Hepatocyte (in vitro differentiated cells): ENCODE measurements around the gene SEPTIN5.

Experiments
- CTCF ChIP-seq: fragments of 200-600 bp; sonication (generic); IDR thresholded peaks from 2 replicates; pipeline ENCODE4 v1.5.1; 2016; ENCODE audit warnings: antibody characterized with exemption, mild to moderate bottlenecking; ENCODE audit not compliant: poor library complexity
- EZH2phosphoT487 ChIP-seq: fragments of 200-600 bp; sonication (generic); IDR thresholded peaks from one replicate; pipeline ENCODE4 v1.6.1; 2018; ENCODE audit warnings: antibody characterized with exemption, mild to moderate bottlenecking, low read depth, moderate library complexity; ENCODE audit not compliant: unreplicated experiment, severe bottlenecking

DNA sequence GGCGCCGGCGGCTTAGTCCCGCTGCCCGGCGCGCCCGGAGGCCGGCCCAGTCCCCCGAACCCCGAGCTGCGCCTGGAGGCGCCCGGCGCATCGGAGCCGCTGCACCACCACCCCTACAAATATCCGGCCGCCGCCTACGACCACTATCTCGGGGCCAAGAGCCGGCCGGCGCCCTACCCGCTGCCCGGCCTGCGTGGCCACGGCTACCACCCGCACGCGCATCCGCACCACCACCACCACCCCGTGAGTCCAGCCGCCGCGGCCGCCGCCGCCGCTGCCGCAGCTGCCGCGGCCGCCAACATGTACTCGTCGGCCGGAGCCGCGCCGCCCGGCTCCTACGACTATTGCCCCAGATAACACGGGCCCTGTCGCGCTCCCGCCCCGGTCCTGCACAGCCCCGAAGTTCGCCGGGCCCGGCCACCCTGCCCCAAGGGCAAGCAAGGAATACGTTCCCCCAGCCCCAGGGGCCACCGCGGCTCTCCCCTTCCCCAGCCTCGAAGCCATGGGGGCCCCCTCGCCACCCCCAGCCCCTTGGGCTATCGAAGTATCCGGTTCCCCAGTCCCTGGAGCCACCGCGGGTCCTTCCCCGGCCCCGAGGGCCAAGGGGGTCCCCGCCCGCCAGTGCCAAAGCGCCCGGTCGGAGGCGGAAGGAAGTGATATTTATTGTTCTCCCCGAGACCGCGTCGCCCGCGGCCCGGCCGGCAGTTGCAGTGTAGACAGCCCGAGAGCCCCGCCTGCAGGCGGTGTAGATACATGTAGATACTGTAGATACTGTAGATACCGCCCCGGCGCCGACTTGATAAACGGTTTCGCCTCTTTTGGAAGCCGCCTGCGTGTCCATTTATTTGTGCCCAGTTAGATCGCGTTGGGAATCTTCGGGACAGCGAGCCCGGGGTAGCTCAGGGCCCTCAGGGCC lies 52.5 kb downstream of the SEPTIN5 start:
- TF ChIP-seq EZH2phosphoT487 (peak; percentile 93), CTCF (peak; percentile 38)
